Measurements from ENCODE around the gene SLIT3. TPM values are rescaled to one million over a fixed set of nuclear protein-coding genes. Genes with fewer than 3 reads are reported as not detected.

The SLIT3 gene
- polyA plus RNA-seq, 1 of the 3 experiments (the other 2 are of a cell fraction): 119 TPM

DNA sequence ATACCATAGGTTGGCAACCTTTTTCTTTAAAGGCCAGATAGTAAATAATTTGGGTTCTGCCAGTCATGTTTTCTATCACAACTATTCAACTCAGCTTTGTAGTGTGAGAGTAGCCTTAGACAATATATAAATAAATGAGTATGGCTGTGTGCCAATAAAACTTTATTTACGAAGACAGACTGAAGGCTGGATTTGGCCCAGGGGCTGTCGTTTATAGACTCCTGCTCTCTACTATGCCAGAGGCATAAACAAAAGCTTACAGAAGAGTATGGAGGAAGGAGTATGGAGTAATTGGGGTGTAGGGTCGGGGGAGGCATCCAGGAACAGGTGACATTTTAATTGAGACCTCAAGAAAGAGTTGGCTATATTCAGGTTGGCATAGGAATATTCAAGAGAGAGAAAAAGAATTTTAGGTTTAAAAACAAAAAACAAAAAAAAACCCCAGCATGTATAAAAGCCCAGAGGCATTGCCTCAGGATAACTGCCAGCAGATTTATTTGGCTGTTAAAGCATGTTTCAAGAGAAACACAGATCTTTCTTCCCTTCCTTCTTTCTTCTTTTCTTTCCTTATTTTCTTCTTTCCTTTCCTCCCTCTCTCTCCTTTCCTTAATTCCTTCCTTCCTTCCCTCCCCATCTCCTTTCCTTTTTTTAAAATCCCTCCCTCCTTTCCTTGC is 39.9 kb downstream of the SLIT3 start (continued):
- TF ChIP-seq, protein P1, sequence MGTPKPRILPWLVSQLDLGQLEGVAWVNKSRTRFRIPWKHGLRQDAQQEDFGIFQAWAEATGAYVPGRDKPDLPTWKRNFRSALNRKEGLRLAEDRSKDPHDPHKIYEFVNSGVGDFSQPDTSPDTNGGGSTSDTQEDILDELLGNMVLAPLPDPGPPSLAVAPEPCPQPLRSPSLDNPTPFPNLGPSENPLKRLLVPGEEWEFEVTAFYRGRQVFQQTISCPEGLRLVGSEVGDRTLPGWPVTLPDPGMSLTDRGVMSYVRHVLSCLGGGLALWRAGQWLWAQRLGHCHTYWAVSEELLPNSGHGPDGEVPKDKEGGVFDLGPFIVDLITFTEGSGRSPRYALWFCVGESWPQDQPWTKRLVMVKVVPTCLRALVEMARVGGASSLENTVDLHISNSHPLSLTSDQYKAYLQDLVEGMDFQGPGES (IDR thresholded peaks at IDR 0.05; ENCODE audit: low read depth, low read length): no peak
- TF ChIP-seq GABPA (IDR thresholded peaks at IDR 0.05; ENCODE audit: low read depth) (no peak), GATA2 (CRISPR knock-in tag; IDR thresholded peaks at IDR 0.05) (no peak), POLR2AphosphoS5 (IDR thresholded peaks at IDR 0.05; ENCODE audit: low read depth, low read length) (no peak), RCOR1 (IDR thresholded peaks at IDR 0.05; ENCODE audit: low read length) (no peak), ELF1 (IDR thresholded peaks at IDR 0.05) (no peak), MEF2A (IDR thresholded peaks at IDR 0.05; ENCODE audit: borderline replicate concordance, low read depth) (no peak), NRF1 (IDR thresholded peaks at IDR 0.05; ENCODE audit: low read depth, low read length) (no peak), FOXJ3 (CRISPR knock-in tag; IDR thresholded peaks at IDR 0.05) (no peak)
- TF ChIP-seq, protein P2, sequence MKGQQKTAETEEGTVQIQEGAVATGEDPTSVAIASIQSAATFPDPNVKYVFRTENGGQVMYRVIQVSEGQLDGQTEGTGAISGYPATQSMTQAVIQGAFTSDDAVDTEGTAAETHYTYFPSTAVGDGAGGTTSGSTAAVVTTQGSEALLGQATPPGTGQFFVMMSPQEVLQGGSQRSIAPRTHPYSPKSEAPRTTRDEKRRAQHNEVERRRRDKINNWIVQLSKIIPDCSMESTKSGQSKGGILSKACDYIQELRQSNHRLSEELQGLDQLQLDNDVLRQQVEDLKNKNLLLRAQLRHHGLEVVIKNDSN (IDR thresholded peaks at IDR 0.05; ENCODE audit: borderline replicate concordance, low read depth): no peak

DNA sequence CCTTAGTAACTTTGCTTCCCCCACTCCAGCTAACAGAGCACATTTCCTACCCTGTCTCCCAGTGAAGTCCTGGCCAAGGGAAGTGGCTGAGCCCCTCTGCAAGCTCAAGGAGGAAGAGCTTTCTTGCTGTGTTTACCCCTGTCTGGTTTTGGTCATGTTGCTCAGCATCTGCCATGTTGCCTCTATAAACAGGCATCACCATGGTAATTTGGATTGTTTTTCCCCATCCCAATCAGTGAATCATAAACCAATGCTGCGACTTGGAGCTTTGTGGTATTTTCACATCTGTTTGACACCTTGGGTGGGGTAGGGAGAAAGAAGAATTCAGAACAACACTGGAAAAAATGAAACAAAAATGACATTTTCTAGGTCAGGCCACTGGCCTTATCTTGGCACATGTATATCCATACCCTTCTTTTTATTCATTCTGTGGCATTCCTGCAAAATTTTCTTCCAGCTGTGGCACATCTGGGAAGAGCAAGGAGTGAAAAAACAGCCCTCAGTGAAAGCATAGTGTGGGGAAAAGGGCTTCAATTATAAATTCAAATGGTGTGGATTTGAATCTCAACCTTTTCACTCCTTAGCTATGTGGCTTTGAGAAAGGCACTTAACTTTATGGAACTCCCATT is 42.5 kb downstream of the SLIT3 start:
- Histone ChIP-seq H3K79me2 (ENCODE audit: insufficient read depth) (peaks cover 14% of the 10 kb centered on the region), H3K4me1 (ENCODE audit: control insufficient read depth in 1 of 2, insufficient read depth in 2 of 2, low read depth in 1 of 2, low read length in 1 of 2) (peaks cover 0 to 11% of the 10 kb centered on the region in 2 experiments; a peak in 1 of 4 replicates), H4K20me1 (ENCODE audit: insufficient read depth) (no peaks in the 10 kb centered on the region; the same call in 1 of the 2 replicates), H3K4me2 (no peak overlapping the region), H3K9me3 (no peaks in the 10 kb centered on the region), H3K27ac (ENCODE audit: low read depth in 2 of 2, low read length in 1 of 2) (no peak overlapping the region), H3K4me3 (ENCODE audit: low read depth in 2 of 2, low read length in 1 of 2) (no peak overlapping the region), H3K27me3 (ENCODE audit: insufficient read depth) (no peaks in the 10 kb centered on the region), H3K9ac (no peak overlapping the region), H2AFZ (ENCODE audit: low read depth) (no peak overlapping the region), H3F3A (replicated peaks; ENCODE audit: insufficient read depth) (no peaks in the 10 kb centered on the region), H3K36me3 (replicated peaks in 1 of 2; ENCODE audit: control insufficient read depth in 1 of 2, insufficient read depth in 2 of 2, low read length in 1 of 2) (peaks cover 0 to 7% of the 10 kb centered on the region in 2 experiments), H3K9me2 (no peaks in the 10 kb centered on the region)
- CTCF ChIA-PET: no interaction called here
- DNase-seq: no peak
- no peak for TF ChIP-seq NRF1 (IDR thresholded peaks at IDR 0.05; ENCODE audit: low read depth, low read length)
- no peak for TF ChIP-seq NFIC (IDR thresholded peaks at IDR 0.05; ENCODE audit: borderline replicate concordance)
- TF ChIP-seq FOSL2 (IDR thresholded peaks at IDR 0.05; ENCODE audit: borderline replicate concordance, low read depth): no peak
- TF ChIP-seq, protein P3, sequence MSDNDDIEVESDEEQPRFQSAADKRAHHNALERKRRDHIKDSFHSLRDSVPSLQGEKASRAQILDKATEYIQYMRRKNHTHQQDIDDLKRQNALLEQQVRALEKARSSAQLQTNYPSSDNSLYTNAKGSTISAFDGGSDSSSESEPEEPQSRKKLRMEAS (IDR thresholded peaks at IDR 0.05; ENCODE audit: low read depth): no peak
- TF ChIP-seq TCF12 (IDR thresholded peaks at IDR 0.05): no peak
- TF ChIP-seq, protein P1 (IDR thresholded peaks at IDR 0.05; ENCODE audit: low read depth, low read length): no peak
- TF ChIP-seq, protein P4, sequence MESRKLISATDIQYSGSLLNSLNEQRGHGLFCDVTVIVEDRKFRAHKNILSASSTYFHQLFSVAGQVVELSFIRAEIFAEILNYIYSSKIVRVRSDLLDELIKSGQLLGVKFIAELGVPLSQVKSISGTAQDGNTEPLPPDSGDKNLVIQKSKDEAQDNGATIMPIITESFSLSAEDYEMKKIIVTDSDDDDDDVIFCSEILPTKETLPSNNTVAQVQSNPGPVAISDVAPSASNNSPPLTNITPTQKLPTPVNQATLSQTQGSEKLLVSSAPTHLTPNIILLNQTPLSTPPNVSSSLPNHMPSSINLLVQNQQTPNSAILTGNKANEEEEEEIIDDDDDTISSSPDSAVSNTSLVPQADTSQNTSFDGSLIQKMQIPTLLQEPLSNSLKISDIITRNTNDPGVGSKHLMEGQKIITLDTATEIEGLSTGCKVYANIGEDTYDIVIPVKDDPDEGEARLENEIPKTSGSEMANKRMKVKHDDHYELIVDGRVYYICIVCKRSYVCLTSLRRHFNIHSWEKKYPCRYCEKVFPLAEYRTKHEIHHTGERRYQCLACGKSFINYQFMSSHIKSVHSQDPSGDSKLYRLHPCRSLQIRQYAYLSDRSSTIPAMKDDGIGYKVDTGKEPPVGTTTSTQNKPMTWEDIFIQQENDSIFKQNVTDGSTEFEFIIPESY (IDR thresholded peaks at IDR 0.05; ENCODE audit: borderline replicate concordance, low read depth): no peak
- no peak for TF ChIP-seq TAF1 (IDR thresholded peaks at IDR 0.05; ENCODE audit: borderline replicate concordance, low read depth, low read length)
- no peak for TF ChIP-seq SIN3A (IDR thresholded peaks at IDR 0.05; ENCODE audit: borderline replicate concordance, low read depth, low read length)
- no peak for TF ChIP-seq SMC3 (IDR thresholded peaks at IDR 0.05; ENCODE audit: low read depth, low read length)
- TF ChIP-seq EP300 (IDR thresholded peaks at IDR 0.05; ENCODE audit: borderline replicate concordance in 1 of 2, low read depth in 1 of 2, low read length in 1 of 2): no peak
- TF ChIP-seq, protein P5, sequence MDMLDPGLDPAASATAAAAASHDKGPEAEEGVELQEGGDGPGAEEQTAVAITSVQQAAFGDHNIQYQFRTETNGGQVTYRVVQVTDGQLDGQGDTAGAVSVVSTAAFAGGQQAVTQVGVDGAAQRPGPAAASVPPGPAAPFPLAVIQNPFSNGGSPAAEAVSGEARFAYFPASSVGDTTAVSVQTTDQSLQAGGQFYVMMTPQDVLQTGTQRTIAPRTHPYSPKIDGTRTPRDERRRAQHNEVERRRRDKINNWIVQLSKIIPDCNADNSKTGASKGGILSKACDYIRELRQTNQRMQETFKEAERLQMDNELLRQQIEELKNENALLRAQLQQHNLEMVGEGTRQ (IDR thresholded peaks at IDR 0.05; ENCODE audit: borderline replicate concordance, low read depth, low read length): no peak
- no peak for TF ChIP-seq EZH2phosphoT487 (IDR thresholded peaks at IDR 0.05; ENCODE audit: borderline replicate concordance, low read depth)
- TF ChIP-seq, protein P2 (IDR thresholded peaks at IDR 0.05; ENCODE audit: borderline replicate concordance, low read depth): no peak
- POLR2A ChIA-PET: no interaction called here
- WGBS (ENCODE audit: low lambda C conversion rate): 81% methylated on average over 1 of the region's 1 CpG

Measured in SK-N-SH (cell line).